Eye (tissue), 1 donor: ENCODE results near the gene RHOT2.

Experiments used
- DNase-seq: peaks from one replicate; pipeline ENCODE4 v3.0.0-alpha.2; 2015

Gene RHOT2

GRCh38 chr16:716768-717325, 48.9 kb downstream of the RHOT2 start:
- DNase-seq = no peak

- DNase-seq = peak; percentile 25
Observed at GRCh38 chr16:717450-718245, 49.7 kb downstream of the RHOT2 start.

DNA sequence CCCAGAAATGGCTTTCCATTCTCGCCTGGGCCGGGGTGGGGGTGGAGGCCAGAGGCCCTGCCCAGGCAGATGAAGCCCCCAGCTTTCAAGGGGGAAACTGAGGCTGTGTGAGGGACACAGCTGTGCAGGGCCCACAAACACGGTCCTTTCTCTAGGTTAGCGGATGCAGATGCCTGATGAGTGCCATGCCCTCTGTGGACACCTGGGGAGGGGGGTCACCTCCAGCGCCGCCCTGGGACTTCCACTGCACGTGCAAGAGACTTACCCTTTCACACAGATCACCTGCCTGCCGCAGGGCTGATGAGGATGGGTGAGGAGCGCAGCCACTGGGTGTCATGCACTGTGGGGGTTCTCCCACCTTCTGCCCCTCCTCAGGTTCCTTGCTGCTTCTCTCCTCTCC, 50.5 kb downstream of the RHOT2 start:
- DNase-seq = no peak

- DNase-seq = no peak
Observed at GRCh38 chr16:718922-719321, 51.0 kb downstream of the RHOT2 start.

DNA sequence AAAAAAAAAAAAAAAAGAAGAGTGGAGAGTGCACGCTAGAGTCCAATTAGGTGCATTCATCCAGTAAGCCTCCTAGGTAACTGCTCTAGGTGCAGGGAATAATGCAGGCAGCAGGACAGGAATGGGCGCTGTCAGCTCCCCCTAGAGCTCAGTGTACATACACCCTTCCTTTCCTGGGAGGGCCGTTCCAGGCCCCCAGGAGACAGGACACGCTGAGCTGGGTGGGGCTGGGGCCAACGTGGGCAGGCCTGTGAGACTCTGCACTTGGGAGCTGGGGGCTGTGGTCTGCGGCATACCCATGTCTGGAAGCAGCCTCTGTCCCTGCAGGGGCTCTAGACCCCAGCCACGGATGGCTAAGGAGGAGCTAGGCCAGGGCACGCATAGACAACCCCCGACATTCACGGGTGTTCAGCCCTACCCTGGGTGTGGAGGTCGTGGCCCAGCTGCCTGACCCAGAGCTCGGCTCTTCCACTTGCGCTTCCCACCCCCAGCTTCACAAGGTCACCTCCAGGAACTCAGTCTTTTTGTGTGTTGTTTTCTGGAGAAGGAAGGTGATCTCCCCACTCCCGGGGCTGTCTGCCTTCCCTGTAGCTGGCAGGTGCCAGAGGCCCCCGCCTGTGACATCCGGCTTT, 52.0 kb downstream of the RHOT2 start:
- DNase-seq = no peak

GRCh38 chr16:720447-720989, 52.6 kb downstream of the RHOT2 start:
- peak; percentile 94 for DNase-seq

DNA sequence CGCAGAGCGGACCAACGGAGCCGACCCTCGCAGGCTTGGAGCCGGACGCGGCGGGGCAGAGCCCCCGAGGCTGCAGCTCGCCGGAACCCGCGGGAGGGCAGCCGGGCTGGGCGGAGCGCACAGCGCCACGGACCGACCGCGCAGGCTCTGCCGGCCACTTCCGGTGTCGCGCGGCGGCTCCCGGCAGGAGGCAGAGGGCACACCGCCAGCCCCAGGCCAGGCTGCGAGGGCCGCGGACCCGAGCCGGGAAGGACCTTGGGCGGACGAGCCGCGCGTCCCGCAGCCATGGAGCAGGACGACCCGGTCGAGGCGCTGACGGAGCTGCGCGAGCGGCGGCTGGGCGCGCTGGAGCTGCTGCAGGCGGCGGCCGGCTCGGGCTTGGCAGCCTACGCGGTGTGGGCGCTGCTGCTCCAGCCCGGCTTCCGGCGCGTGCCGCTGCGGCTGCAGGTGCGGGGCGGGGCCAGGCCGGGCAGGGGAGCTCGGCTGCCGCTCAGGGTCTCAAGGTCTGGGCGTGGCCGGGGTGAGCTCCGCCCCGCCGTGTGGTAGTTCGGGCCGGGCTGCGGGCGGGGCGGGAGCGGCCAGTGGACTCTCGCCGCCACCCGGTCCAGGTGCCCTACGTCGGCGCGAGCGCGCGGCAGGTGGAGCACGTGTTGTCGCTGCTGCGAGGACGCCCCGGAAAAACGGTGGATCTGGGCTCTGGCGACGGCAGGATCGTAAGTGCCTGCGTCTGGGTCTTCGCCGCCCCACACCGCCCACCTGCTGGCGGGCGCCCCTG, 53.2 kb downstream of the RHOT2 start, which contains the start of gene ANTKMT:
Gene ANTKMT, plus strand, starts transcription at position 157 of the 775 bp plus-strand sequence. Its CDS starts 129 bp downstream, at position 286.
- DNase-seq = peak; percentile 90

DNA sequence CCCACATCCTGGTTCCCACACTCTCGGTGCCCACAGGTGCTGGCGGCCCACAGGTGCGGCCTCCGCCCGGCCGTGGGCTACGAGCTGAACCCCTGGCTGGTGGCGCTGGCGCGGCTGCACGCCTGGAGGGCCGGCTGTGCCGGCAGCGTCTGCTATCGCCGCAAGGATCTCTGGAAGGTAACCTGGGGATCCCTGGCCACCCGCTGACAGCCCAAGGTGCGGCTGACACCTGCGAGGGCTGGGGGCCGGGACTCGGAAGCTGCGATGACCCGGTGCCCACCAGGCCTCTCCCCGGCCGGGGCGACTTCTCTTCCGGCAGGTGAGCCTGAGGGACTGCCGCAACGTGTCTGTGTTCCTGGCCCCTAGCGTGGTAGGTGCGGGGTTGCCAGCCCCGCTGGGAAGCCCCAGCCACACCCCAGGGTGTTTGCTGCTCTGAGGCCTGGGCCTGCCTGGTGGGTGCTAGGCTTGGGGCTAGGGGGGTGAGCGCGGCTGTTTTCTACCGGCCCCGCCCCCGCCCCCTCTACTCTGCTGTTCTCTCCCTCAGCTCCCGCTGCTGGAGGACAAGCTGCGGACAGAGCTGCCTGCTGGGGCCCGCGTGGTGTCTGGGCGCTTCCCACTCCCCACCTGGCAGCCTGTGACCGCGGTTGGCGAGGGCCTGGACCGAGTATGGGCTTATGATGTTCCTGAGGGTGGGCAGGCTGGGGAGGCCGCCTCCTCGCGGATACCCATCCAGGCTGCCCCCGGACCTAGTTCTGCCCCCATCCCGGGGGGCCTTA, 54.0 kb downstream of the RHOT2 start:
- DNase-seq = peak; percentile 4

DNA sequence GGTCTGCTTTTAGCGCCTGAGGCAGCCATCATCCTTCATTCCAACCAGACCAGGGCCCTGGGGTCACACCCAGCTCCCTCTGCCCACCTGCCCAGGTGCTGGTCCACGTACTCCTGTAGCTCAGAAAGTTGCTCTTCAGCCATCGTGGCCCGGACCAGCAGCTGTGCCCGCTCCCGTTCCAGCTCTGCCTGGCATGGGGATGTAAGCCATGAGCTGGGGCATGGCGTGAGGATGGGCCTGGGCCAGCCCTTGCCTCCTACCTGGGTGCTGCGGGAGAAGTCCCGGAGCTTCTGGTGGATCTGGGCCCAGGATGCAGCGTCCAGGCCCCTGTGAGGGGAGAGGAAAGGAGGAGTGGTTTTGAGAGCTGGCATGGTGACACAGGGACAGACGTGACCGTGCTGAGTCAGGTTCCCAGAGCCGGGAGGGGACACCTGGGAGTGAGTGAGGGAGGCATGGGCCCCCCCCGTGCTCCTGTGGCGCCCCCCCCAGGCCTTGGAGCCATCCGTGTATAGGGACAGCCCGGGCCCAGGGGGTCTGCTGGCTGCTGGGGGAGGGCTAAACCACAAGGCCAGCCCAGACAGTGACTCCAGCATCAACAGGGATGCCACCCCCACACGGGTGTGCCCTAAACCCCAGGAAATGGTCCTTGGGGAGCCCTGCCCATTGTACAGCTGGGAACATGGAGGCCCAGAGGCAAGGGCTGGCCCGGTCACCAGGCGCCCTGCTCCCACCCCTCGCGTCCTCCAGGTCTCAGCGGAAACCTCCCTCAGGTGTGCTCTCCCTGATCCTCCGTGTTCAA, 55.1 kb downstream of the RHOT2 start:
- peak; percentile 1 for DNase-seq

- no peak for DNase-seq
Observed at GRCh38 chr16:723695-724094, 55.8 kb downstream of the RHOT2 start.
